Measurements from ENCODE around the gene SELENOW. TPM values are rescaled to one million over a fixed set of nuclear protein-coding genes. Genes with fewer than 3 reads are reported as not detected.
"Not testable (repeated sequence)": the region's sequence is repeated elsewhere in the genome, so short reads cannot be mapped to it uniquely, and the experiment has no call there.

Gene SELENOW
- total and polyA plus RNA-seq, 7 donors, result 329 to 3,138 (median 1,579) TPM

- intact Hi-C loops (cut with DNase I), result loop anchor here (2.0 kb wide), 1 partner anchor 34 kb away; the partner anchor contains the start of gene SELENOW
- Histone ChIP-seq H3K4me3 (peak within 1 kb of the TSS; percentile 68 to 83 (median 78)), H3K4me1 (peaks cover 0 to 52% (median 38%) of the 10 kb centered on the region in 4 donors), H3K36me3 (peaks cover 15 to 50% (median 36%) of the 10 kb centered on the region in 4 donors), H3K27ac (peak within 1 kb of the TSS; percentile 93 to 97 (median 96)), H3K9me3 (no peaks in the 10 kb centered on the region), H3K27me3 (no peaks in the 10 kb centered on the region)
- TF ChIP-seq EP300 (IDR thresholded peaks at IDR 0.05) (peak in 1 of 4 donors; percentile 6), POLR2AphosphoS5 (IDR thresholded peaks at IDR 0.05) (peak; percentile 88 to 97 (median 95)), POLR2A (IDR thresholded peaks at IDR 0.05) (peak; percentile 79 to 84), CTCF (IDR thresholded peaks at IDR 0.05) (no peak)
- DNase-seq, result peak; percentile 99
- WGBS, 2 donors, result 4 to 5% methylated on average over 53 of the region's 53 CpGs
Measured at GRCh38 chr19:47745010-47745901, 33.2 kb upstream of the SELENOW start, which contains the start of gene NOP53. Gene NOP53 (plus strand): TSS chr19:47745546. CDS start chr19:47745560, 14 bp downstream.

GRCh38 chr19:47746129-47746528, 32.4 kb upstream of the SELENOW start:
- H3K4me1 ChIP-seq, result peaks cover 0 to 52% (median 38%) of the 10 kb centered on the region in 4 donors
- intact Hi-C loops (cut with DNase I); H3K9me3 ChIP-seq; H3K27me3 ChIP-seq; DNase-seq: not testable (repeated sequence)
- peak overlapping the region; percentile 68 to 83 (median 78) for H3K4me3 ChIP-seq
- WGBS, 2 donors, result 74 to 79% methylated on average over 17 of the region's 17 CpGs
- peaks cover 24 to 50% (median 38%) of the 10 kb centered on the region in 4 donors for H3K36me3 ChIP-seq
- peak overlapping the region; percentile 93 to 97 (median 96) for H3K27ac ChIP-seq

GRCh38 chr19:47749326-47749725, 29.2 kb upstream of the SELENOW start:
- intact Hi-C loops (cut with DNase I), result no loop called here
- DNase-seq, result no peak
- Histone ChIP-seq H3K36me3 (peaks cover 55 to 73% (median 61%) of the 10 kb centered on the region in 4 donors), H3K4me3 (no peak overlapping the region), H3K9me3 (no peaks in the 10 kb centered on the region), H3K4me1 (peaks cover 0 to 32% (median 22%) of the 10 kb centered on the region in 4 donors), H3K27me3 (no peaks in the 10 kb centered on the region), H3K27ac (no peak overlapping the region)
- WGBS, 2 donors, result 50 to 77% methylated on average over 3 of the region's 3 CpGs
- TF ChIP-seq CTCF (IDR thresholded peaks at IDR 0.05) (no peak), POLR2AphosphoS5 (IDR thresholded peaks at IDR 0.05) (no peak), EP300 (IDR thresholded peaks at IDR 0.05) (no peak), POLR2A (IDR thresholded peaks at IDR 0.05) (no peak)

GRCh38 chr19:47750752-47751151, 27.8 kb upstream of the SELENOW start:
- intact Hi-C loops (cut with DNase I), result no loop called here
- WGBS, 2 donors, result 93 to 95% methylated on average over 18 of the region's 18 CpGs
- no peaks in the 10 kb centered on the region for H3K9me3 ChIP-seq
- H3K27me3 ChIP-seq, result no peaks in the 10 kb centered on the region
- peaks cover 69 to 87% (median 76%) of the 10 kb centered on the region in 4 donors for H3K36me3 ChIP-seq
- H3K27ac ChIP-seq, result no peak overlapping the region
- TF ChIP-seq POLR2AphosphoS5 (IDR thresholded peaks at IDR 0.05) (no peak), CTCF (IDR thresholded peaks at IDR 0.05) (no peak), POLR2A (IDR thresholded peaks at IDR 0.05) (no peak)
- DNase-seq, result no peak
- H3K4me3 ChIP-seq, result no peak overlapping the region
- peaks cover 0 to 27% (median 18%) of the 10 kb centered on the region in 4 donors for H3K4me1 ChIP-seq
